ENCODE data around the gene CCND1.

- TF ChIP-seq CTCF (conservative IDR thresholded peaks at IDR 0.05; ENCODE audit: low read length) (no peak), EZH2phosphoT487 (IDR thresholded peaks at IDR 0.05; ENCODE audit: borderline replicate concordance, low read depth, low read length) (no peak)
These were observed 62.5 kb downstream of the CCND1 start for GRCh38 chr11:69703453-69703767.

Data from OCI-LY7 (cell line).